Measurements from ENCODE around the gene TSPYL6.
A peak's percentile ranks its signal among the peaks of the same experiment; 100 is the strongest.
"Not testable (repeated sequence)": the region's sequence is repeated elsewhere in the genome, so short reads cannot be mapped to it uniquely, and the experiment has no call there.

The TSPYL6 gene

GRCh38 chr2:54256091-54256694 lies at the start of gene TSPYL6:
TSPYL6 (minus strand) TSS chr2:54256229; CDS start chr2:54256151, 78 bp downstream.
- DNase-seq (ENCODE audit: low spot score) = no peak

GRCh38 chr2:54303631-54304030 lies 47.6 kb upstream of the TSPYL6 start:
- DNase-seq (ENCODE audit: low spot score) = no peak

- DNase-seq (ENCODE audit: low spot score) = no peak
Measured at GRCh38 chr2:54298514-54298913, 42.5 kb upstream of the TSPYL6 start.

GRCh38 chr2:54295911-54296310 lies 39.9 kb upstream of the TSPYL6 start:
- DNase-seq (ENCODE audit: low spot score) = no peak

GRCh38 chr2:54294665-54295064 lies 38.6 kb upstream of the TSPYL6 start:
- not testable (repeated sequence) for DNase-seq (ENCODE audit: low spot score)

GRCh38 chr2:54290356-54291025 lies 34.5 kb upstream of the TSPYL6 start:
- DNase-seq (ENCODE audit: low spot score) = no peak

GRCh38 chr2:54289917-54290316 lies 33.9 kb upstream of the TSPYL6 start:
- no peak for DNase-seq (ENCODE audit: low spot score)

GRCh38 chr2:54287532-54287931 lies 31.5 kb upstream of the TSPYL6 start:
- DNase-seq (ENCODE audit: low spot score) = peak; percentile 20

GRCh38 chr2:54285451-54285850 lies 29.4 kb upstream of the TSPYL6 start:
- no peak for DNase-seq (ENCODE audit: low spot score)

- DNase-seq (ENCODE audit: low spot score) = no peak
Measured at GRCh38 chr2:54284826-54285225, 28.8 kb upstream of the TSPYL6 start.

- DNase-seq (ENCODE audit: low spot score) = no peak
Measured at GRCh38 chr2:54279385-54279784, 23.4 kb upstream of the TSPYL6 start.

- no peak for DNase-seq (ENCODE audit: low spot score)
Measured at GRCh38 chr2:54275541-54275940, 19.5 kb upstream of the TSPYL6 start.

GRCh38 chr2:54274781-54275242 lies 18.8 kb upstream of the TSPYL6 start:
- peak; percentile 47 for DNase-seq (ENCODE audit: low spot score)

GRCh38 chr2:54271843-54272627 lies 16.0 kb upstream of the TSPYL6 start:
- no peak for DNase-seq (ENCODE audit: low spot score)

GRCh38 chr2:54271189-54271588 lies 15.2 kb upstream of the TSPYL6 start:
- no peak for DNase-seq (ENCODE audit: low spot score)

- DNase-seq (ENCODE audit: low spot score) = no peak
Measured at GRCh38 chr2:54267577-54267976, 11.5 kb upstream of the TSPYL6 start.

GRCh38 chr2:54265081-54265480 lies 9.1 kb upstream of the TSPYL6 start:
- not testable (repeated sequence) for DNase-seq (ENCODE audit: low spot score)

- DNase-seq (ENCODE audit: low spot score) = no peak
Measured at GRCh38 chr2:54262015-54262765, 6.2 kb upstream of the TSPYL6 start.

- DNase-seq (ENCODE audit: low spot score) = no peak
Measured at GRCh38 chr2:54261537-54261936, 5.5 kb upstream of the TSPYL6 start.

- DNase-seq (ENCODE audit: low spot score) = no peak
Measured at GRCh38 chr2:54260241-54260595, 4.2 kb upstream of the TSPYL6 start.

- DNase-seq (ENCODE audit: low spot score) = no peak
Measured at GRCh38 chr2:54259413-54260240, 3.6 kb upstream of the TSPYL6 start.
